Muscle of arm (tissue), 12 donors: Measurements from ENCODE around the gene NKAIN2. TPM values are rescaled to one million over a fixed set of nuclear protein-coding genes. Genes with fewer than 3 reads are reported as not detected.
"Not testable (repeated sequence)": the region's sequence is repeated elsewhere in the genome, so short reads cannot be mapped to it uniquely, and the experiment has no call there.

ENCODE experiments used
- DNase-seq: peaks from one replicate; pipeline ENCODE4 v3.0.0-alpha.2; 2013
- polyA plus RNA-seq, 12 donors: library from polyadenylated mRNA; unstranded; fragments of 120-200 nt; gene quantifications; one replicate each; pipeline ENCODE4 v1.2.1, GENCODE V29; 2013; ENCODE audit not compliant: insufficient read length in 12 of 12

Gene NKAIN2
- polyA plus RNA-seq, 12 donors, result 5.0 to 10.7 (median 7.4) TPM; not detected in 1

GRCh38 chr6:124494956-124495664 lies 691.4 kb downstream of the NKAIN2 start:
- DNase-seq, result no peak

- DNase-seq, result peak; percentile 30
These were observed 692.1 kb downstream of the NKAIN2 start for GRCh38 chr6:124495665-124496190.

- no peak for DNase-seq
These were observed 692.7 kb downstream of the NKAIN2 start for GRCh38 chr6:124496334-124496733.

- DNase-seq, result no peak
These were observed 708.8 kb downstream of the NKAIN2 start for GRCh38 chr6:124512431-124512830.

- no peak for DNase-seq
These were observed 713.7 kb downstream of the NKAIN2 start for GRCh38 chr6:124517339-124517738.

- peak; percentile 17 for DNase-seq
These were observed 716.8 kb downstream of the NKAIN2 start for GRCh38 chr6:124520514-124520913.

GRCh38 chr6:124522335-124522734 lies 718.7 kb downstream of the NKAIN2 start:
- DNase-seq, result no peak

GRCh38 chr6:124524491-124525200 lies 721.0 kb downstream of the NKAIN2 start:
- DNase-seq, result no peak

- no peak for DNase-seq
These were observed 727.3 kb downstream of the NKAIN2 start for GRCh38 chr6:124530926-124531325.

GRCh38 chr6:124535299-124535698 lies 731.6 kb downstream of the NKAIN2 start:
- no peak for DNase-seq

GRCh38 chr6:124535746-124536145 lies 732.1 kb downstream of the NKAIN2 start:
- no peak for DNase-seq

GRCh38 chr6:124536157-124536841 lies 732.6 kb downstream of the NKAIN2 start:
- DNase-seq, result no peak

- DNase-seq, result no peak
These were observed 733.2 kb downstream of the NKAIN2 start for GRCh38 chr6:124536842-124537191.

GRCh38 chr6:124539096-124539495 lies 735.4 kb downstream of the NKAIN2 start:
- no peak for DNase-seq

- no peak for DNase-seq
These were observed 737.9 kb downstream of the NKAIN2 start for GRCh38 chr6:124541573-124541972.

GRCh38 chr6:124546601-124547000 lies 742.9 kb downstream of the NKAIN2 start:
- DNase-seq, result no peak

- DNase-seq, result no peak
These were observed 748.1 kb downstream of the NKAIN2 start for GRCh38 chr6:124551711-124552233.

GRCh38 chr6:124557873-124558272 lies 754.2 kb downstream of the NKAIN2 start:
- no peak for DNase-seq

- DNase-seq, result not testable (repeated sequence)
These were observed 756.4 kb downstream of the NKAIN2 start for GRCh38 chr6:124560078-124560477.

GRCh38 chr6:124560873-124561567 lies 757.4 kb downstream of the NKAIN2 start:
- DNase-seq, result no peak

- DNase-seq, result no peak
These were observed 758.0 kb downstream of the NKAIN2 start for GRCh38 chr6:124561635-124562130.

- not testable (repeated sequence) for DNase-seq
These were observed 760.5 kb downstream of the NKAIN2 start for GRCh38 chr6:124564125-124564524.
